Lower leg skin (tissue), 4 donors: ENCODE measurements around the gene ARHGAP4. TPM values are rescaled to one million over a fixed set of nuclear protein-coding genes. Genes with fewer than 3 reads are reported as not detected.

ENCODE experiments used
- DNase-seq, 2 donors: peaks; one replicate each; pipeline ENCODE4 v3.0.0-alpha.2; 2019; ENCODE audit warnings: low spot score in 2 of 2
- H3K4me3 ChIP-seq: fragments of 200-600 bp; sonication (generic); 2 replicates; pipeline ENCODE4 v1.5.1; 2017; ENCODE audit warnings: mild to moderate bottlenecking, low read depth; ENCODE audit not compliant: poor library complexity, severe bottlenecking
- CTCF ChIP-seq, 3 donors: fragments of 450-650 bp; IDR thresholded peaks; one replicate each; pipeline ENCODE4 v1.5.1; 2016; ENCODE audit warnings: antibody characterized with exemption in 3 of 3, mild to moderate bottlenecking in 3 of 3, moderate library complexity in 2 of 3
- POLR2A ChIP-seq, 2 donors: fragments of 450-650 bp; IDR thresholded peaks; one replicate each; pipeline ENCODE4 v1.6.1; 2016 to 2017; ENCODE audit warnings: antibody characterized with exemption in 2 of 2, mild to moderate bottlenecking in 1 of 2, moderate library complexity in 1 of 2
- WGBS, 2 donors: methylation state at CpG; one replicate each; pipeline ENCODE4 v1.1.5; 2018; 5-methylcytosine and 5-hydroxymethylcytosine counted together
- intact Hi-C: fragments of 100-400 bp; cut with DNase I; formaldehyde crosslinking; loops from one replicate; pipeline ENCODE4 v1.15.0; 2023; ENCODE audit warnings: low total_unique reads
- total RNA-seq, 4 donors: library from RNA; depleted of rRNA; stranded (reverse); fragments of >200 nt; gene quantifications; one replicate each; pipeline ENCODE4 v1.1.0, GENCODE V29; 2016

The ARHGAP4 gene
- total RNA-seq, result 10 to 100 TPM in 2 of 4 donors, 1 to 10 TPM in 2; 2.7 to 14.8 (median 10.5) TPM

- WGBS, 2 donors, result 39 to 40% methylated on average over 37 to 57 of the region's 59 CpGs
- H3K4me3 ChIP-seq, result no peak within 1 kb of the TSS
- intact Hi-C loops, result no loop called here
- TF ChIP-seq POLR2A (IDR thresholded peaks at IDR 0.05), result no peak
- no peak for TF ChIP-seq CTCF (IDR thresholded peaks at IDR 0.05)
- no peak for DNase-seq
Observed at GRCh38 chrX:153925739-153926551, at the start of gene ARHGAP4. Gene ARHGAP4 (minus strand): TSS chrX:153926264. CDS start chrX:153926202, 62 bp downstream.

- DNase-seq, result no peak
- intact Hi-C loops, result no loop called here
- H3K4me3 ChIP-seq, result no peak overlapping the region
- WGBS, 2 donors, result 66 to 80% methylated on average over 3 of the region's 3 CpGs
- TF ChIP-seq POLR2A (IDR thresholded peaks at IDR 0.05) (no peak), CTCF (IDR thresholded peaks at IDR 0.05) (no peak)
Observed at GRCh38 chrX:153974726-153975286, 48.7 kb upstream of the ARHGAP4 start.

GRCh38 chrX:153974003-153974725, 48.1 kb upstream of the ARHGAP4 start:
- peak in 1 of 2 donors; percentile 84 for DNase-seq
- no peak overlapping the region for H3K4me3 ChIP-seq
- intact Hi-C loops, result no loop called here
- TF ChIP-seq CTCF (IDR thresholded peaks at IDR 0.05) (no peak), POLR2A (IDR thresholded peaks at IDR 0.05) (no peak)
- 40 to 69% methylated on average over 8 to 14 of the region's 14 CpGs for WGBS, 2 donors

- WGBS, 2 donors, result 28 to 48% methylated on average over 17 to 20 of the region's 20 CpGs
- TF ChIP-seq CTCF (IDR thresholded peaks at IDR 0.05) (no peak), POLR2A (IDR thresholded peaks at IDR 0.05) (no peak)
- DNase-seq, result no peak
- intact Hi-C loops, result no loop called here
- H3K4me3 ChIP-seq, result peak overlapping the region; percentile 6
Observed at GRCh38 chrX:153973127-153974002, 47.3 kb upstream of the ARHGAP4 start.

- TF ChIP-seq POLR2A (IDR thresholded peaks at IDR 0.05), result no peak
- no peak for TF ChIP-seq CTCF (IDR thresholded peaks at IDR 0.05)
- H3K4me3 ChIP-seq, result peak within 1 kb of the TSS; percentile 59
- peak; percentile 74 to 97 for DNase-seq
- intact Hi-C loops, result no loop called here
- WGBS, 2 donors, result 0 to 18% methylated on average over 1 to 72 of the region's 103 CpGs
Observed at GRCh38 chrX:153972368-153973126, 46.5 kb upstream of the ARHGAP4 start, which contains the start of gene TMEM187. Gene TMEM187 (plus strand): TSS chrX:153972754. CDS start chrX:153982063, 9,309 bp downstream.
